SH-SY5Y (cell line): ENCODE results near the gene RPP14.

Experiments used
- GATA2 ChIP-seq: IDR thresholded peaks from 2 replicates; pipeline ENCODE4 v1.6.1; 2011; ENCODE audit warnings: mild to moderate bottlenecking, low read depth, low read length
- GATA3 ChIP-seq: IDR thresholded peaks from 2 replicates; pipeline ENCODE4 v1.6.1; 2011; ENCODE audit warnings: low read depth, mild to moderate bottlenecking, low read length, moderate library complexity

DNA sequence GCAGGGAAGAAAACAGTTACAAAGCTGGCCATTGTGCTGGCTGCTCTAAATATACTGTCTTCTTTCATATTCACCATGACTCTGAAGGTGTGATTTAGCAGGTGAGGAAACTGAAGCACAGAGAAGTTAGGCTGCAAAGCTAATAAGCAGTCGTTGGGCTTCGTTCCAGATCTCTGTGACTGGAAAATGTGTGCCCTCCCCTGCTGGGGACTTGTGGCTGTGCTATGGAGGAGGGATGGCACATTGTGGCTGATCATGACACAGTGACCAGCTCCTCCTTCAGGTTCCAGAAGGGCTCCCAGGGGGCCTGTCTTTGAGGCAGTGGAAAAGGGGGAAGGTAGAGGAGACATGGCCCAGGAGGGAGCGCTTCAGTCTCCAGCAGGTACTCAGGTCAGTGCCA is 45.9 kb downstream of the RPP14 start:
- TF ChIP-seq GATA2 (no peak), GATA3 (no peak)
